HG03469 (cell line): ENCODE results near the gene COL25A1.

Experiments
- ATAC-seq: cut with Tn5 transposase; IDR thresholded peaks from one replicate; pipeline ENCODE4 v1.9.1; 2021; ENCODE audit warnings: mild to moderate bottlenecking, moderate library complexity, moderate number of reproducible peaks; ENCODE audit not compliant: unreplicated experiment

COL25A1 gene

DNA sequence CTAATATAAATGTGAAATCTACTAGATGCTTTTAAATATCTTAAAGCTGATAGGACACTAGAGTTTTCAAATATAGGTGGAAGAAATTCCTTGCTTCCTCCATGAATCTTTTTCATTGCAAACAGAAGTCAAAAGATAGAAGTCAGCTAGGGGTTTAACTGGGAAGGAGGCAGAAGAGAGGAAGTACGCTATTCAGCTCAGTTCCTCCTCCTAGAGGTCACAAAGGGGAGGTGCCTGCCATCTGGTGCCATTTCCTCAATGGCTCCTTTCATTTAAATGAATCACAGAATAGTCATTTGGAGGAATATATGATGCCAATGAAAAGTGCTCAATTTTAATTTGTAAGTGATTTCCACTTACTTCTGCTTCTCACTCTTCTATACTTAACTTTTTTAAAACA is 8.5 kb downstream of the COL25A1 start:
- ATAC-seq: peak; percentile 92

DNA sequence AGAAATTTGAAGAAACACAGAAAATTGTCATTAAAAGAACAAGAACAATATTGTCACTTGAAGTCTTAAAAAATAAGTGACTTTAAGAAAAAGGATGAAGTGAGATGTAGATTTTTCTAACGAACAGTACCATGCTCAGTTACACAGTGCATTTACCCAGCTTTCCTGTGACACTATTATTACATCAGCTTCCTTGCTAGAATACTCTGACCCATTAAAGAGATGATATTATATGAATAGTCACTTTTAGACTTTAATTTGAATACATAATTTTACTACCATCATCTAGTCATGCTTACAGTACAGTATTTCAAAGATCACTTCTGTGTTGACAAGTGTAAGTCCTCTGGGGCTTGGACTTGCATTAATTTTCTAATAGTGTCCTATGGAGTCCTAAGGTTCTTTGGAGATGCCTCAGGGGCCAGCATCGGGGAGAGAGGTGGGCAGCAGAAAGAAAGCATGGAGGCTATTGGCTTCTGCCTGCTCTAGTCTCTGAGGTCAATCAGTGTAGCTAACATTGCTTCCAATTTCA is 10.7 kb downstream of the COL25A1 start:
- no peak for ATAC-seq

DNA sequence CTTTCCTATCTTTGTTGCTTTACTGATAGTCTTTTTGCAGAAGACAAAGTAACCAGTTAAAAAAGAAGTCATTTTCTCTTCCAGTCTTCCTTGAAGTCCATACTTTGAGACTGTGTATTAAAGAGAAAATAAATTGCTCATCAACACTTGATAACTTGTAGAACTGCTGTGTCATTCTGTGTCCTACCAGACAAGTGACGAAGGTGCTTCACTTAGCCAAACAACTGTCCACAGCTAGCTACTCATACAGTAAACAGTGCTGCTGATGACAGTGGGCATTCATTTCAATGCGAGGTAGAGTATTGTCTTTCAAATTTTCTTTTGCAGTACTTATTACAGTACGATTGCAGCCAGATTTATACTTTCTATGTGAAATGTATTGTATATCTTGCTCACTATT is 11.5 kb downstream of the COL25A1 start:
- ATAC-seq: no peak

DNA sequence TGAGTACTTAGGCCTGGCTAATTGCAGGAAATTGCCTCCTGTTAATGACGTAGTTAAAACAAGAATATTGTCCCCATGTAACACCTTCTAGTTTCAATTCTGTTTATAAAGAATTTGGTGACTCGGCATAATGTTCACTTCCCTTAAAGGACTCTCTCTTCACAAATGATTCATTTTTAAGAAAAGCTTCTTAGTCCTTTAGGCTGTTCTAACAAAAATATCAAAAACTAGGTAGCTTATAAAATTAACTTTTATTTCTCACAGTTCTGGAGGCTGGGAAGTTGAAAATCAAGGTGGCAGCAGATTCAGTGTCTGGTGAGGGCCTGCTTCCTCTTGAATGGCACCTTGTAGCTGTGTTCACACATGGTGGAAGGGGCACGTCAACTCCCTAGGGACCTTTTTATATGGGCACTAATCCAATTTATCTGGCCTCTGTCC is 23.8 kb downstream of the COL25A1 start:
- ATAC-seq: peak; percentile 90

DNA sequence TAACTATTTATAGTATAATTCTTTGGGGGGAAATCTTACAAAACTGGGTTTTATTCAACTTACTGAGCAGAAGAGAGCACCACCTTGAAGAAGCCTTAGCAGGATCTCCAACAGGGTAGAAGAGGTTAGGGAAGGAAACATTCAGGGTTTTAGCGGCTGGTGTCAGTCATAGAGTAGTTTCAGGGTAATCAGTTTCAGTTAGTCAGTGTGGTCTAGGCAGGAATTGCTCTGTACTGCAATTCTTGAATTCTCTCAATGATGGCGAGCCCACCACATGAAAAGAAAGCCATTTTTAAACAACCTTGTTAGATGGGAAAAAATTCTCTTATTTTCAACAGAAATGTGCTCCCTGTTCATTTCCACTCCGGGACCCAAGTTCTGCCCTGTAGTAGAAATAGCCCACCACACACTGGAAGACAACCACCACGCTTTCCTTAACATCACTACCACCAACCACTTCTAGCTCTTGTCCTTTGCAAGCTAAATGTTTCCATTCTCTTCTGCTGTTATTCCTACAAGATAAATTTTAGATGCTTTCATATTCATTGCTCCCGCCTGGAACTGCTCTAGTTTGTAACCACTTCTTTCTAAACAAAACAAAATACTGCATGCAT is 25.9 kb downstream of the COL25A1 start:
- peak; percentile 66 for ATAC-seq

DNA sequence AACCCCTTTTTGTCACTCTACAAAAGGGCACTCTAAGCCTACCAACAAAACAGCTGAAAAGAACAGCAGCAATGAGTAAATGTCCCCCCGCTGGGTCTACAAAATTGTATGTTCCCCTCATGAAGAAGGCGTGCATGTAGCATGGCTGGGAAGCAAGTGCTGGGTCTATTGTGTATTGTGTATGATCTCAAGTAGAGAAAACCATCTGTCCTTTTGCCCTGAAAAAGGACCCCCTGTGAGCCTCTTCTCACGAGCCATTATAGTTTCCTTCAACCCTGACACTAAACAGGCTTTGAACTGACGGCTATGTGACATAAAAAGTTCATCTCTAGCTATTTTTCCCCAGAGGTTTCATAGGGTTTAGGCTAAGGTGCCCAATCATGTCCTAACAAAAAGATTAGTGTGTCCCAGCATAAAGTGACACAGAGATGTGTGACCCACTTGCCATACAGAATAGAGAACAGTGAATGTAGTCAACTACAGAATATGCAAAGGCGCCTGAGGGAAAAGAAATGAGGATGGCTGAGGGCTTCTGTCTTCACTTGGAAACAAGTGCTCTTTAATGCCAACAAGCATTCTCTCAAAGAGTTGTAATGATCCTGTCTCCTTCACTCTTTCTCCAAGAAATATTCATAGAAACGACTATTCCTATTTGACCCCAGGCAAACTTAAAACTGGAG is 27.3 kb downstream of the COL25A1 start:
- ATAC-seq: no peak

DNA sequence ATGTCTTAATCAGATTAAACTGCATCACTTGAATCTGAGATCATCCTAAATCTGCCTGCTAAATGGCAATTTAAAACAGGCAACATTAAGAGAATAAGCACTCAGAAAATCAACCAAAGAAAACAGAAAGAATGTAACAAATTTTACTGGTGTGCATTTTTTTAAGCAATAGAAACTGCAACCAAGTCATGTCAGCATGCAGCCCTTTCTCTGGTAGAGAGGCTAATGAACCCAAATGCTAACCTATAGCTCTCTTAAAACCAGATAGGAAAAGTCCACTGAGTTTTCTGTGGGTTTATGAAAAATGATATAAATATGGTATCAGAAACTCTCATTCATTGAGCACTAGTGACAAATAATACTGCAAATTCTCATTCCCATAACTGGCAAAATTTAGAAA is 35.6 kb downstream of the COL25A1 start:
- no peak for ATAC-seq

DNA sequence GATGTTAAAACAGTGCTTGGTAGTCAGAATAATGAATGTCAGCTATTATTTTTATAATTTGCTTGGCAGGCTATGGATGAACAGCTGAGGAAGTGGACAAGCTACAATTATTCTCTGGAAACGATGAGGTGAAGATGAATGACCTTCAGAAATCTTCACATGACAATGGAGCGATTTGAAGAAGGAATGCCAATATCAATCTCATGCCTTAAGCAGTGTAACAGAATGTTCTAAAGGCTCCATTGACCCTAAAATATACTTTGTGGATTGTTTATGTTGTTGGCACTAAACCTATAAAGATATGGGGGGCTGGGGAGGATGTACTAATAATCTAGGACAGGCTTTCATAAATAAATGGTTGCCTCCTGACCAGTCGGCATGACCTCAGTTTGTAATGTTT is 36.2 kb downstream of the COL25A1 start:
- ATAC-seq: no peak

DNA sequence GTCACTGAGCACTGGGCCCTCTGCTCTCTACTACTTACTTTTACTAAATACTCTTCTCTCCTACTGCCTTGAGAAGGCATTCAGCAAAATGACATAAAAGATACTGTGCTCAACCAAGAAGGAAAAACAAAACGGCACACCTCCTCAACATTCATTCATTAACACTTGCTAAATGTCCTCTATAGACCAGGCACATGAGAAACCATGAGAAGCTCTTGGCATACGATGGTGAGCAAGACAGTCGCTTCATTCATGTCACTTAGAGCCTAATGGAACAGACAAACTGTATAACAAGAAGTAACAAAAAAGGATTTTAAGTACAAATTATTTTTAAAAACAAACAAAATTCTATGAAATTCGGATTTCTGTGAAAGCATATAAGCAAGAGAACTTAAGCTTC is 38.7 kb downstream of the COL25A1 start:
- ATAC-seq: no peak

DNA sequence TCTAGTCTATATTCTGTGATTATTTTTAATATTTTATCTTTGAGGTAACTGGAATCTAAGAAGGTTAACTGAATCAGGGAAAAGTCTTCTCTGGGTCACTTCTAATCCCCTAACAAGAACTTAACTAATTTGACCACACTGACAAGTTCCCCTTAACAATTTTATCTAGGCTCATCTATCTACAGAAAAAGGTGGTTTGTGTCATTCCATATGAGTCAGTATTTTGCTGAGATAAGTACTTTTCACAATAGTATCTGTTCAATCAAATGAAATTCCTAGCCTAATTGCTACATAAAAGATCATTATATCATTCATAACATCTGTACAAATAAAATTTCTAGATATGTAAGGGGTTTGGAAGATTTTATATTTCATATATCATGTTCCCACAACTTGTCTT is 45.6 kb downstream of the COL25A1 start:
- ATAC-seq: no peak

DNA sequence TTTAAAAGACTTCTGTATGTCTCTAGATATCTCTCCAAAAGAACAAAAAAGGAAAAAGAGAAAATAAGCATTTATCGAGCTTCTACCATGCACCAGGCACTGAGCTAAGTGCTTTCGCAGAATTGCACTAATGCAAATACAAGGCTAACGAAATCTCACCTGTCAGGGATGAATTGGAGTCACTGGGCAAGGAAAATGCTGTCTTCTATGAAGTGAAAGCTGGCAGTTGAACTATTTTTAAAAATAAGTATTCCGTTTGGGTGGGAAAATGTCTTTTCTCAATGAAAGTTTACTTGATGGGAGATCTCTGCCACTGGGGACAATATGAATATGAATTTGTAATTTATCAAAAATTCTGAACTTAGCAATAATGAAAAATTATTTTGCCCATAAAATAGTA is 47.6 kb downstream of the COL25A1 start:
- no peak for ATAC-seq

DNA sequence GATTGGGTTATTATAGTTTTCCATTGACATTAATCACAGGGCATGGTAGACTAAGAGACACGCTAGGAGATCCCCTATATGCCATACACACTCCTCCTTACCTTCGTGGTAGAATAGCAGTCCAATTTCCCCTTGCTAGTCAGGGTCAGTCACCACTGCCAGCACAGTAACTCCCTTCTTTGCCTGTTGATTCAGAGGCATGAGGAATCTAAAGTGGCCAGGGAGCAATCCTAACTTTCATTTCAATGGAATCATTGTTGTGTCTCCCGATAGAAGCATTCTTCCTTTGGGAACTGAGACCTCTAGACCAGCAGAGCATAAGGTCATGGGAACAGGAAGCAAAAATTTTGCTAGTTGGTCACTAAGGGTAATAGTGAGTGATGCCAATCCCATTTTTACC is 51.1 kb downstream of the COL25A1 start:
- no peak for ATAC-seq

DNA sequence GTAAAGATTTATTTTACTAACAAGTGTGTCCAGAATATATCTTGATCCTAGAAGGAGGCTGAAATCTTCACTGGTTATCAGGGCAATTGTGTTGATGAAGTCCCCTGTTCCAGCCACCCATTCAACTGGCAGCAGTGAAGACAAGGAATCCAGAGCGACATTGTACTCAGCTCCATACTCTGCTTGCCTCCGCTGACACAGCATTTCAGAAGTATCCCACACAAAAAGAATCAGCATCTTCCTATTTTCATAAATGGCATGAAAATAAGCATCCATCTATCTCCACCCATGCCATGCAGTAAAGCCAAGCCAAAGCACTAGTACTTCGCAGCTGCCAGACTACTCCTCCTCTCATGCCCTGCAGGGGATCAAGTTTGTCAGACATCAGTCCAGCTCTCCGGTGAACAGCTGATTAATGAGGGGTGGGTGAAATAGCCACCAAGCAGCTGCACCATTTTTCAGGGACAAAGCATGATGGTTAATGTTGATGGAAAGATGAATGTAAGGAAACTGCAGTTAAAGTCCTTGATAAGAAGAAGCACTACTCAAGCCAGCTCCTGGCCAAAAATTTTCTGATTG is 54.0 kb downstream of the COL25A1 start:
- no peak for ATAC-seq

DNA sequence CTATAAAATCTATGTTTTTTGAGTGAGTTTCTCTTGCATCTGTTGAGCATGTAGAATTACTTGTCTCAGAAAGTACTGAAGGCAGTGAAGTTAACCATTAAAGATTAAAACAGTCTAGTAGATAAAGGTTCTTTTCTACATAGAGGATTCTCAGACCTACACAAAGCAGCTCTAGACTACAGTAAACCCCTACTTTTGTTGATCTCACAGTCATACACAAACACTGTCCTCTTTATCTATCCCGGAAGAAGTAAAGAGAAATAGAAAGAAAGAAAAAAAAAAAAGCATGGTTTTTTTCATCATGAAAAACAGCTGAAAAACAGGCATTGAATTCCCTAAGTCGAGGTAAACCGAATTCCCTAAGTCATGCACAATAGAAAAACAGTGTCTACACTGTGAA is 58.6 kb downstream of the COL25A1 start:
- no peak for ATAC-seq

DNA sequence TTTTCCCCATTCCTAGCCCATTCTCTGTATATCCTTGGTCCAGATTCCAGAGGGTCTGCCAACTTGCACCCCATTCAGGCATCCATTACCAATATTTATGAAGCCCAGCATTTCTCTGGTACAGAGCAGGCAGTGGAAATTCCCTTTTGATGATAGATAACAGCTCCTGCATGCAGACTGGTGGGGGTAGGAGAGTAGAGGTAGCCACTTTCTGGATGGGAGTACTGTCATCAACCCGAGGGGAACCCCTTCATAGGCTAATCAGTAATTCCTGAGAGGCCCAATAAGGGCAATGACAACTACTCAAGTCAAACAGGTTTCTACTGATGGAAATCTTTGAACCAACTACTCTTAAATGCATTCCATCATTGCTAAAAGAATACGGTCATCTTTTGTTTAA is 63.7 kb downstream of the COL25A1 start:
- no peak for ATAC-seq

DNA sequence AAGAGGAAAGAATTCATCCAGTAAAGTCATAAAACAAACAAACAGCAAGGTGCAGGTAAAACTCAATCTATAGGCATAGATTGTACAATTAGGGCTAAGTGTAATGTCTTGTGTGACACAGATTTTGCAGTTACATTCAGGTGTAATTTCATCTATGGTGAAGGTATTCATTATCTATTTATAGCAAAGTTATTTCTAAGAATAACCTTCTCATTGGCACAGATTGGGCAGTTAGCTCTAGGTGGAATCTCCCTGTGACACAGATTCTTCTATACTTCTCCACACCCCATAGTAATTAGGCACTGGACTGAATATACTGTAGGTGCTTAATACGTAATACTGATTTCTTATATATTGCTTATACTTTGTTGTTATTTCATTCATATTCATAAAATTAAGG is 66.8 kb downstream of the COL25A1 start:
- ATAC-seq: no peak

DNA sequence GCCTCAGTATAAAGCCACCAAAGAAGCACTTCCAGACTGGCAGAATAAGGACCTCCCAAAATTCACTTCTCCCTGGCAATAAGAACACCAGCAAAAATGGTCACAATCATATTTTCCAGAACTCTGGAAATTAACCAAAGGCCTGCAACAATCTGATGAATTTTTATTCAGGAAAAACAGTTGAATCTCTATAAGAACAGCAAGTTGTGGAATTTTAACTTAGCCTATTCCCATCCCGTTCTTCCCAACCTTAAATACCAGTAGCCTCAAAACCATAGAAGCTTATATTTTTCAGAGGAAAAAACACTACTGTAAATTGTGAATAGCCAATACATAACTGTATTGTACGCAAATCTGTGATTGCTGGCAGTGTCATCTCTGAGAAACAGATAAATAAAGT is 67.9 kb downstream of the COL25A1 start:
- ATAC-seq: no peak

DNA sequence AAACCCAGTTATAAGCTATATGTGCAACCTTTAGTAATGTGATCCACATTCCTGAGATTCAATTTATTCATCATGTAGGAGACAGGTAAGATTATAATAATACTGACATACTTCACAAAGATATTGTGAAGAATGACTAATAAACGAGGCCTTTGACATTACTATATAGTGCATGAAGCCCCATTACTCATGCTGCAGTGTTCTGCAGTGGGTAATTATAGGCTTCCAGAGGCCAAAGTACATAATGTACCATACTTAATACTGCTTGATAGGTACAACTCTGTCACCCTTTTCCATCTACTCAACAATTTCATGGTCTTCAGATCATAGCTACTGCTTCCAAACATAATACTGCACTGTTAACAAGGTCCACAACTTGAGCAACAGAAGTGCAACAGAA is 68.9 kb downstream of the COL25A1 start:
- ATAC-seq: no peak

DNA sequence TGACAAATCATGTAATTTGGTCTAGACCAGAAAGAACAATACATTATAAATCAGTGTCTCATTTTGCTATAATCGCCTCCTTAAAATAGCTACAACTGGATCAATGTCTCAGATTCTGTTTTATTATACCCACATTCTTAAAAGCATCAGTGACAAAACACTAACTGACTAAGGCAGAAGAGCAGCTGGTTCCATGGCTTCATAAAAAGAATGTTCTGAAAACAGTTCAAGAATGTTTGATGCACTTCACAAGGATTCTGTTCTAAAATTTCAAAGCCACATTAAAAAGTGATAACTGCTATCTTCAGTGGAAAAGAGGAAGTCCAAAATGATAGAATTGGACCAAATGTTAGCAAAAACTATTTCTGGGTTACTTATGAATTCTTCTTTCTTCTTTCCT is 69.8 kb downstream of the COL25A1 start:
- ATAC-seq: no peak

DNA sequence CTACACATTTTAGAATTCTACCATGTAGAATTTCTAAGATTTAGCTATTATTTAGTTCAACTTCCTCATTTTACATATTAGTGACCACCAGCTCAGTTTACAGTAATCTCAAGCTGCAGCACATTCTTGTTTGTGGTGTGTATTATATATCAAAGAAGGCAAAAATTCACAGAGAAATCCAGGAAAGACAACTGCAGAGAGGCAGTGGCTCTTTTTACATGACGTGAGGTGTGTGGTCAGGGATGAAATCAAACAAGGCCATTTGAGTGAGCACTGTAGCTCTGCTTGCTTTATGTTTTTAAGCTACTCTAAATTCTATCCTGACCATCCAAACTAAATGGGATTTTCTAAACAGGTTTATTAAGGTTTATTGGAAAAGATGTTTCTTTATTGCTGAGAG is 71.1 kb downstream of the COL25A1 start:
- ATAC-seq: no peak

DNA sequence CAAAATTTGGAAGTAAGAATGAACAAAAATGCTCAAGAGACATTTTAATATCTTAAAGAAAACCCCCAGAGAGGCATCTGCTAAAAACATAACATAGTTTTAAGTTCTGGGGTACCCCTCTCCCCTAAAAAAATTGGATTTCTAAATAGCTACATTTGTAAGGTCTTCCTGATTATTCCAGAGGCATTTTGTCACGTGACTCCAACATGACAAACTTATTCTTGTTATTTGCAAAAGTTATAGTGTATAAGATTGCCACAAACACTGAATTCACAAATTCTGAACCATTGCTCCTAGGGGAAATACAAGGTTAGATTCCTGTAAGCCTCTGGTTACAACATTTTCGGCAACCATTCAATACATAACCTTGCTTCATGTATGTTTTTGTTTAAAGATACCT is 73.4 kb downstream of the COL25A1 start:
- no peak for ATAC-seq

DNA sequence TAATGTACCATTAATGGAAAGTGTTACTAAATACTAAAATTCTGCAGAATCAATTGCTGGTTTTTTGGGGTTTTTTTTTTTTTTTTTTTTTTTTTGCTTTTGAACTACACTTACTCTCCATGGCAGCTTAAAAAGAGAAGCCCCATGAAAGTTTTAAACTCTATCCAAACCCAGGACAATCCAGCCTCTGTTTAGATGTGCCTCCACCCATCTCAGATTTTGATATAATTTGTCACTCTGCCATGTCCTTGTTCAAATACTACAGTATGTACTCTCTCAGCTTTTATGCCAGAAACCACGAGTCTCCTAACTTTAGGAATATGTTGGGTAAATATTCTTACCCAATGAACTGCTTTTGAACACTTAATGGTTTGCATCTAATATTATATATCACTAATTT is 84.2 kb downstream of the COL25A1 start:
- ATAC-seq: no peak
